Measurements from ENCODE around the gene CFAP97D1. TPM values are rescaled to one million over a fixed set of nuclear protein-coding genes. Genes with fewer than 3 reads are reported as not detected.
A peak's percentile ranks its signal among the peaks of the same experiment; 100 is the strongest.
"Not testable (repeated sequence)": the region's sequence is repeated elsewhere in the genome, so short reads cannot be mapped to it uniquely, and the experiment has no call there.

CFAP97D1 gene
- polyA plus RNA-seq, 1 experiment, result 0.02 TPM

- H3K4me3 ChIP-seq (ENCODE audit: low read depth, low read length), result no peak overlapping the region
- no peak for DNase-seq (ENCODE audit: low read depth, low spot score)
- H3K27me3 ChIP-seq (ENCODE audit: control insufficient read depth, insufficient read depth, low read length), result no peaks in the 10 kb centered on the region
- ChIA-PET CTCF (interaction anchor here (0.9 to 1.6 kb wide), 2 partner anchors 56 to 58 kb away, joined by 3 to 12 read pairs; partner anchors contain the start of gene CD300LG), POLR2A (no interaction called here)
- no peak overlapping the region for H3K27ac ChIP-seq (ENCODE audit: low read depth, low read length)
- TF ChIP-seq CTCF (IDR thresholded peaks at IDR 0.05; ENCODE audit: low read depth, low read length), result peak; percentile 27
- no peaks in the 10 kb centered on the region for H3K9me3 ChIP-seq (ENCODE audit: control insufficient read depth, insufficient read depth, low read length)
Observed at GRCh38 chr17:43790311-43790940, 10.2 kb downstream of the CFAP97D1 start.

- POLR2A ChIA-PET, result no interaction called here
- H3K27ac ChIP-seq (ENCODE audit: low read depth, low read length), result no peak overlapping the region
- no peak for DNase-seq (ENCODE audit: low read depth, low spot score)
Observed at GRCh38 chr17:43791589-43791988, 11.4 kb downstream of the CFAP97D1 start.

GRCh38 chr17:43792668-43793067 lies 12.4 kb downstream of the CFAP97D1 start:
- DNase-seq (ENCODE audit: low read depth, low spot score); H3K27ac ChIP-seq (ENCODE audit: low read depth, low read length); POLR2A ChIA-PET; H3K27me3 ChIP-seq (ENCODE audit: control insufficient read depth, insufficient read depth, low read length); H3K4me3 ChIP-seq (ENCODE audit: low read depth, low read length); H3K9me3 ChIP-seq (ENCODE audit: control insufficient read depth, insufficient read depth, low read length): not testable (repeated sequence)
- CTCF ChIA-PET, result interaction anchor here (0.5 to 0.6 kb wide), 2 partner anchors 13 to 27 kb away, joined by 4 to 6 read pairs; partner anchors contain the start of gene CFAP97D1

More at GRCh38 chr17:43791589-43791988, 11.4 kb downstream of the CFAP97D1 start:
- no peak for TF ChIP-seq CTCF (IDR thresholded peaks at IDR 0.05; ENCODE audit: low read depth, low read length)
- H3K4me3 ChIP-seq (ENCODE audit: low read depth, low read length), result no peak overlapping the region
- CTCF ChIA-PET, result no interaction called here
- no peaks in the 10 kb centered on the region for H3K9me3 ChIP-seq (ENCODE audit: control insufficient read depth, insufficient read depth, low read length)
- H3K27me3 ChIP-seq (ENCODE audit: control insufficient read depth, insufficient read depth, low read length), result no peaks in the 10 kb centered on the region

- H3K27me3 ChIP-seq (ENCODE audit: control insufficient read depth, insufficient read depth, low read length); H3K27ac ChIP-seq (ENCODE audit: low read depth, low read length); H3K4me3 ChIP-seq (ENCODE audit: low read depth, low read length); DNase-seq (ENCODE audit: low read depth, low spot score); POLR2A ChIA-PET; H3K9me3 ChIP-seq (ENCODE audit: control insufficient read depth, insufficient read depth, low read length); CTCF ChIA-PET: not testable (repeated sequence)
Observed at GRCh38 chr17:43798024-43798423, 17.8 kb downstream of the CFAP97D1 start.

GRCh38 chr17:43799047-43799446 lies 18.8 kb downstream of the CFAP97D1 start:
- ChIA-PET CTCF (no interaction called here), POLR2A (no interaction called here)
- Histone ChIP-seq H3K27ac (ENCODE audit: low read depth, low read length) (no peak overlapping the region), H3K4me3 (ENCODE audit: low read depth, low read length) (no peak overlapping the region), H3K9me3 (ENCODE audit: control insufficient read depth, insufficient read depth, low read length) (peaks cover 5% of the 10 kb centered on the region), H3K27me3 (ENCODE audit: control insufficient read depth, insufficient read depth, low read length) (no peaks in the 10 kb centered on the region)
- DNase-seq (ENCODE audit: low read depth, low spot score), result no peak
- TF ChIP-seq CTCF (IDR thresholded peaks at IDR 0.05; ENCODE audit: low read depth, low read length), result no peak

GRCh38 chr17:43800736-43801135 lies 20.5 kb downstream of the CFAP97D1 start:
- Histone ChIP-seq H3K9me3 (ENCODE audit: control insufficient read depth, insufficient read depth, low read length) (peaks cover 5% of the 10 kb centered on the region), H3K4me3 (ENCODE audit: low read depth, low read length) (no peak overlapping the region), H3K27ac (ENCODE audit: low read depth, low read length) (no peak overlapping the region), H3K27me3 (ENCODE audit: control insufficient read depth, insufficient read depth, low read length) (no peaks in the 10 kb centered on the region)
- DNase-seq (ENCODE audit: low read depth, low spot score), result no peak
- POLR2A ChIA-PET, result no interaction called here
- TF ChIP-seq CTCF (IDR thresholded peaks at IDR 0.05; ENCODE audit: low read depth, low read length), result no peak
- CTCF ChIA-PET, result interaction anchor here (1.5 kb wide), 1 partner anchor 45 kb away, joined by 5 read pairs; no protein-coding TSS in a partner anchor
